Liver (tissue), 3 donors: ENCODE data around the gene ARMC9.

ENCODE experiments used
- ATF3 ChIP-seq: IDR thresholded peaks from 2 replicates; pipeline ENCODE4 v1.6.1; 2016; ENCODE audit warnings: antibody characterized with exemption
- CTCF ChIP-seq: fragments of 150-350 bp; IDR thresholded peaks from 2 replicates; pipeline ENCODE4 v1.5.1; 2017; ENCODE audit warnings: improper control_type of control experiment, low read depth, low read length; ENCODE audit not compliant: missing input control
- EGR1 ChIP-seq, 2 donors: IDR thresholded peaks; 2 replicates each; pipeline ENCODE4 v1.6.1; 2016 to 2018; ENCODE audit warnings: antibody characterized with exemption in 2 of 2, low read depth in 2 of 2
- FOXA1 ChIP-seq: IDR thresholded peaks from 2 replicates; pipeline ENCODE4 v1.6.1; 2016; ENCODE audit warnings: antibody characterized with exemption
- GABPA ChIP-seq, 2 donors: IDR thresholded peaks in 1 of 2; conservative IDR thresholded peaks in 1 of 2; 2 replicates each; pipeline ENCODE4 v1.6.1; 2016; ENCODE audit warnings: antibody characterized with exemption in 2 of 2, mild to moderate bottlenecking in 1 of 2, moderate library complexity in 1 of 2
- JUND ChIP-seq, 2 donors: IDR thresholded peaks; 2 replicates each; pipeline ENCODE4 v1.6.1; 2016; ENCODE audit warnings: antibody characterized with exemption in 2 of 2
- MAX ChIP-seq: IDR thresholded peaks from 2 replicates; pipeline ENCODE4 v1.6.1; 2016; ENCODE audit warnings: antibody characterized with exemption
- RAD21 ChIP-seq, 2 donors: IDR thresholded peaks; 2 replicates each; pipeline ENCODE4 v1.6.1; 2016; ENCODE audit warnings: antibody characterized with exemption in 2 of 2, mild to moderate bottlenecking in 2 of 2
- REST ChIP-seq: IDR thresholded peaks from 2 replicates; pipeline ENCODE4 v1.6.1; 2016; ENCODE audit warnings: antibody characterized with exemption, mild to moderate bottlenecking
- RXRA ChIP-seq, 2 donors: IDR thresholded peaks; 2 replicates each; pipeline ENCODE4 v1.6.1; 2017 to 2018; ENCODE audit warnings: antibody characterized with exemption in 2 of 2, mild to moderate bottlenecking in 1 of 2
- SP1 ChIP-seq: IDR thresholded peaks from 2 replicates; pipeline ENCODE4 v1.6.1; 2018; ENCODE audit warnings: antibody characterized with exemption, mild to moderate bottlenecking
- TAF1 ChIP-seq: conservative IDR thresholded peaks from 2 replicates; pipeline ENCODE4 v1.6.1; 2016; ENCODE audit warnings: antibody characterized with exemption, mild to moderate bottlenecking
- YY1 ChIP-seq: IDR thresholded peaks from 2 replicates; pipeline ENCODE4 v1.6.1; 2016; ENCODE audit warnings: antibody characterized with exemption, mild to moderate bottlenecking
- ZBTB33 ChIP-seq: IDR thresholded peaks from 2 replicates; pipeline ENCODE4 v1.6.1; 2016; ENCODE audit warnings: antibody characterized with exemption
- donor health status: healthy.
- donor health status: healthy.

- TF ChIP-seq CTCF (no peak), TAF1 (no peak), ZBTB33 (no peak), REST (no peak), GABPA (IDR thresholded peaks at IDR 0.05 in 1 of 2, conservative IDR thresholded peaks at IDR 0.05 in 1 of 2) (no peak), EGR1 (IDR thresholded peaks at IDR 0.05; ENCODE audit: low read depth in 2 of 2) (no peak), RAD21 (IDR thresholded peaks at IDR 0.05) (no peak), ATF3 (no peak), SP1 (no peak), MAX (no peak), JUND (IDR thresholded peaks at IDR 0.05) (no peak), YY1 (no peak), RXRA (IDR thresholded peaks at IDR 0.05) (no peak), FOXA1 (no peak)
Observed at GRCh38 chr2:231385429-231385828, 187.0 kb downstream of the ARMC9 start.
